Liver (tissue), 3 donors: Measurements from ENCODE around the gene OTOGL.

Source experiments
- CTCF ChIP-seq: fragments of 150-350 bp; IDR thresholded peaks from 2 replicates; pipeline ENCODE4 v1.5.1; 2017; ENCODE audit warnings: improper control_type of control experiment, low read depth, low read length; ENCODE audit not compliant: missing input control
- HNF4G ChIP-seq: IDR thresholded peaks from 2 replicates; pipeline ENCODE4 v1.6.1; 2016; ENCODE audit warnings: antibody characterized with exemption
- JUND ChIP-seq, 2 donors: IDR thresholded peaks; 2 replicates each; pipeline ENCODE4 v1.6.1; 2016; ENCODE audit warnings: antibody characterized with exemption in 2 of 2
- MAX ChIP-seq: IDR thresholded peaks from 2 replicates; pipeline ENCODE4 v1.6.1; 2016; ENCODE audit warnings: antibody characterized with exemption
- NR2F2 ChIP-seq: IDR thresholded peaks from 2 replicates; pipeline ENCODE4 v1.6.1; 2016; ENCODE audit warnings: antibody characterized with exemption
- RAD21 ChIP-seq, 2 donors: IDR thresholded peaks; 2 replicates each; pipeline ENCODE4 v1.6.1; 2016; ENCODE audit warnings: antibody characterized with exemption in 2 of 2, mild to moderate bottlenecking in 2 of 2
- SP1 ChIP-seq: IDR thresholded peaks from 2 replicates; pipeline ENCODE4 v1.6.1; 2018; ENCODE audit warnings: antibody characterized with exemption, mild to moderate bottlenecking
- YY1 ChIP-seq: IDR thresholded peaks from 2 replicates; pipeline ENCODE4 v1.6.1; 2016; ENCODE audit warnings: antibody characterized with exemption, mild to moderate bottlenecking
- ZBTB33 ChIP-seq: IDR thresholded peaks from 2 replicates; pipeline ENCODE4 v1.6.1; 2016; ENCODE audit warnings: antibody characterized with exemption
- TF ChIP-seq, protein P1 (sequence below): IDR thresholded peaks from 2 replicates; pipeline ENCODE4 v1.6.1; 2016; ENCODE audit warnings: antibody characterized with exemption, mild to moderate bottlenecking
- donor health status: healthy.
- donor health status: healthy.

DNA sequence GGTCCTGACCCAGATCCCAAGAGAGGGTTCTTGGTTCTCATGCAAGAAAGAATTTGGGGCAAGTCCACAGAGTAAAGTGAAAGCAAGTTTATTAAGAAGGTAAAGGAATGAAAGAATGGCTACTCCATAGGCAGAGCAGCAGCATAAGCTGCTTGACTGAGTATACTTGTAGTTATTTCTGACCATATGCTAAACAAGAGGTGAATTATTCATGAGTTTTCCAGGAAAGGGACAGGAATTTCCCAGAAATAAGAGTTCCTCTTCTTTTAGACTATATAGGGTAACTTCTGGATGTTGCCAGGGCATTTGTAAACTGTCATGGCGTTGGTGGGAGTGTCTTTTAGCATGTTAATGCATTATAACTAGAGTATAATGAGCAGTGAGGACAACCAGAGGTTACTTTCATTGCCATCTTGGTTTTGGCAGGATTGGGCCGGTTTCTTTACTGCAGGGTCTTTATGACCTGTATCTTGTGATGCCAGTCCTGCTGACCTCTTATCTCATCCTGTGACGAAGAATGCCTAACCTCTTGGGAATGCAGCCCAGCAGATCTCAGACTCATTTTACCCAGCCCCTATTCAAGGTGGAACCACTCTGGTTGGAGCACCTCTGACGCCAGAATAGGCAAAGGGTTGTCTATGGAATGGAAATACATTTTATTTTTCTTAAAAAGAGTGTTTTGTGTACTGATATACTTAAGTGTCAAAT is 113.8 kb downstream of the OTOGL start:
- no peak for TF ChIP-seq CTCF
- no peak for TF ChIP-seq SP1
- no peak for TF ChIP-seq ZBTB33
- TF ChIP-seq JUND (IDR thresholded peaks at IDR 0.05), result no peak
- TF ChIP-seq RAD21 (IDR thresholded peaks at IDR 0.05), result no peak
- no peak for TF ChIP-seq YY1
- TF ChIP-seq HNF4G, result no peak
- no peak for TF ChIP-seq NR2F2
- TF ChIP-seq, protein P1, sequence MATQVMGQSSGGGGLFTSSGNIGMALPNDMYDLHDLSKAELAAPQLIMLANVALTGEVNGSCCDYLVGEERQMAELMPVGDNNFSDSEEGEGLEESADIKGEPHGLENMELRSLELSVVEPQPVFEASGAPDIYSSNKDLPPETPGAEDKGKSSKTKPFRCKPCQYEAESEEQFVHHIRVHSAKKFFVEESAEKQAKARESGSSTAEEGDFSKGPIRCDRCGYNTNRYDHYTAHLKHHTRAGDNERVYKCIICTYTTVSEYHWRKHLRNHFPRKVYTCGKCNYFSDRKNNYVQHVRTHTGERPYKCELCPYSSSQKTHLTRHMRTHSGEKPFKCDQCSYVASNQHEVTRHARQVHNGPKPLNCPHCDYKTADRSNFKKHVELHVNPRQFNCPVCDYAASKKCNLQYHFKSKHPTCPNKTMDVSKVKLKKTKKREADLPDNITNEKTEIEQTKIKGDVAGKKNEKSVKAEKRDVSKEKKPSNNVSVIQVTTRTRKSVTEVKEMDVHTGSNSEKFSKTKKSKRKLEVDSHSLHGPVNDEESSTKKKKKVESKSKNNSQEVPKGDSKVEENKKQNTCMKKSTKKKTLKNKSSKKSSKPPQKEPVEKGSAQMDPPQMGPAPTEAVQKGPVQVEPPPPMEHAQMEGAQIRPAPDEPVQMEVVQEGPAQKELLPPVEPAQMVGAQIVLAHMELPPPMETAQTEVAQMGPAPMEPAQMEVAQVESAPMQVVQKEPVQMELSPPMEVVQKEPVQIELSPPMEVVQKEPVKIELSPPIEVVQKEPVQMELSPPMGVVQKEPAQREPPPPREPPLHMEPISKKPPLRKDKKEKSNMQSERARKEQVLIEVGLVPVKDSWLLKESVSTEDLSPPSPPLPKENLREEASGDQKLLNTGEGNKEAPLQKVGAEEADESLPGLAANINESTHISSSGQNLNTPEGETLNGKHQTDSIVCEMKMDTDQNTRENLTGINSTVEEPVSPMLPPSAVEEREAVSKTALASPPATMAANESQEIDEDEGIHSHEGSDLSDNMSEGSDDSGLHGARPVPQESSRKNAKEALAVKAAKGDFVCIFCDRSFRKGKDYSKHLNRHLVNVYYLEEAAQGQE, result no peak
- TF ChIP-seq MAX, result no peak
